NB4 (cell line): Measurements from ENCODE around the gene NLRX1.

Experiments used
- POLR2A ChIP-seq: IDR thresholded peaks from 2 replicates; pipeline ENCODE4 v1.6.1; 2011; ENCODE audit warnings: mild to moderate bottlenecking; ENCODE audit not compliant: insufficient read length; ENCODE audit errors: extremely low read depth
- TF ChIP-seq, protein P1 (sequence below): IDR thresholded peaks from one replicate; pipeline ENCODE4 v1.5.1; 2012; ENCODE audit warnings: low read depth, low read length

DNA sequence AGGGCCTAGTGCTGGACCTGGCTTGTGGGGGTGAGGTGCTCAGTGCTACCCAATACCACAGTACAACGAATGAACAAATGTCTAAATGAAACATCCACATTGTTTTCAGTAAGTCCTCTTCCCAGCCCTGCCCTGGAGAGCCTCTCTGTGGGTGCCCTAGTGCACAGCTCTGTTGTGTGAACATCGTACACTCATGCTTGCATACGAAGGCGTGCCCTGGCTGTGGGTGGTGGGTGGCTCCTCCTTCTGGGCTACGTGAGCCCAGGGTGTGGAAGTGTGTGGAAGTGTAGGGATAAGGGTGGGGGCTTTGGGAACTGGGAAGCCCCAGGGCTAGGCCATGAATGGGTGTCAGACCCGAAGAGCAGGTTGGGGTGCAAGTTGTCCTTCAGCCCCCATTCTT is 592 bp upstream of the NLRX1 start:
- no peak for TF ChIP-seq POLR2A
- TF ChIP-seq, protein P1, sequence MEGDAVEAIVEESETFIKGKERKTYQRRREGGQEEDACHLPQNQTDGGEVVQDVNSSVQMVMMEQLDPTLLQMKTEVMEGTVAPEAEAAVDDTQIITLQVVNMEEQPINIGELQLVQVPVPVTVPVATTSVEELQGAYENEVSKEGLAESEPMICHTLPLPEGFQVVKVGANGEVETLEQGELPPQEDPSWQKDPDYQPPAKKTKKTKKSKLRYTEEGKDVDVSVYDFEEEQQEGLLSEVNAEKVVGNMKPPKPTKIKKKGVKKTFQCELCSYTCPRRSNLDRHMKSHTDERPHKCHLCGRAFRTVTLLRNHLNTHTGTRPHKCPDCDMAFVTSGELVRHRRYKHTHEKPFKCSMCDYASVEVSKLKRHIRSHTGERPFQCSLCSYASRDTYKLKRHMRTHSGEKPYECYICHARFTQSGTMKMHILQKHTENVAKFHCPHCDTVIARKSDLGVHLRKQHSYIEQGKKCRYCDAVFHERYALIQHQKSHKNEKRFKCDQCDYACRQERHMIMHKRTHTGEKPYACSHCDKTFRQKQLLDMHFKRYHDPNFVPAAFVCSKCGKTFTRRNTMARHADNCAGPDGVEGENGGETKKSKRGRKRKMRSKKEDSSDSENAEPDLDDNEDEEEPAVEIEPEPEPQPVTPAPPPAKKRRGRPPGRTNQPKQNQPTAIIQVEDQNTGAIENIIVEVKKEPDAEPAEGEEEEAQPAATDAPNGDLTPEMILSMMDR, result no peak
